HL-60 (cell line): Measurements from ENCODE around the gene LRRC8E.

Experiments
- DNase-seq, 2 experiments: peaks; one replicate each; pipeline ENCODE4 v3.0.0-alpha.2; 2010 to 2020; ENCODE audit warnings: low read depth in 1 of 2, low spot score in 1 of 2
- H3K27ac ChIP-seq: fragments of 250-450 bp; sonication (Bioruptor Pico); replicated peaks from 2 replicates; pipeline ENCODE4 v1.5.1; 2020; ENCODE audit warnings: mild to moderate bottlenecking, moderate library complexity
- H3K27me3 ChIP-seq: fragments of 250-450 bp; sonication (Bioruptor Pico); 2 replicates; pipeline ENCODE4 v1.5.1; 2021; ENCODE audit warnings: mild to moderate bottlenecking, moderate library complexity; ENCODE audit not compliant: insufficient read depth, poor library complexity, severe bottlenecking
- H3K4me3 ChIP-seq: replicated peaks from 2 replicates; pipeline ENCODE4 v1.5.1; 2011; ENCODE audit warnings: mild to moderate bottlenecking, control low read depth, low read length; ENCODE audit not compliant: insufficient read depth
- GABPA ChIP-seq: IDR thresholded peaks from 2 replicates; pipeline ENCODE4 v1.6.1; 2012; ENCODE audit warnings: low read depth
- POLR2AphosphoS5 ChIP-seq: IDR thresholded peaks from 2 replicates; pipeline ENCODE4 v1.6.1; 2012; ENCODE audit warnings: low read depth
- SPI1 ChIP-seq: IDR thresholded peaks from 2 replicates; pipeline ENCODE4 v1.6.1; 2012; ENCODE audit warnings: low read depth, mild to moderate bottlenecking, borderline replicate concordance
- TF ChIP-seq, protein P1 (sequence below): IDR thresholded peaks from 2 replicates; pipeline ENCODE4 v1.6.1; 2012; ENCODE audit warnings: low read depth; ENCODE audit not compliant: insufficient replicate concordance
- TF ChIP-seq, protein P2 (sequence below): IDR thresholded peaks from one replicate; pipeline ENCODE4 v1.5.1; 2011; ENCODE audit warnings: low read length, control low read depth, inconsistent platforms; ENCODE audit not compliant: insufficient read depth

Gene LRRC8E

GRCh38 chr19:7912144-7912696, 23.9 kb downstream of the LRRC8E start:
- no peak overlapping the region for H3K27ac ChIP-seq
- H3K4me3 ChIP-seq = no peak overlapping the region
- H3K27me3 ChIP-seq = peaks cover 3% of the 10 kb centered on the region
- DNase-seq = no peak
- TF ChIP-seq, protein P1, sequence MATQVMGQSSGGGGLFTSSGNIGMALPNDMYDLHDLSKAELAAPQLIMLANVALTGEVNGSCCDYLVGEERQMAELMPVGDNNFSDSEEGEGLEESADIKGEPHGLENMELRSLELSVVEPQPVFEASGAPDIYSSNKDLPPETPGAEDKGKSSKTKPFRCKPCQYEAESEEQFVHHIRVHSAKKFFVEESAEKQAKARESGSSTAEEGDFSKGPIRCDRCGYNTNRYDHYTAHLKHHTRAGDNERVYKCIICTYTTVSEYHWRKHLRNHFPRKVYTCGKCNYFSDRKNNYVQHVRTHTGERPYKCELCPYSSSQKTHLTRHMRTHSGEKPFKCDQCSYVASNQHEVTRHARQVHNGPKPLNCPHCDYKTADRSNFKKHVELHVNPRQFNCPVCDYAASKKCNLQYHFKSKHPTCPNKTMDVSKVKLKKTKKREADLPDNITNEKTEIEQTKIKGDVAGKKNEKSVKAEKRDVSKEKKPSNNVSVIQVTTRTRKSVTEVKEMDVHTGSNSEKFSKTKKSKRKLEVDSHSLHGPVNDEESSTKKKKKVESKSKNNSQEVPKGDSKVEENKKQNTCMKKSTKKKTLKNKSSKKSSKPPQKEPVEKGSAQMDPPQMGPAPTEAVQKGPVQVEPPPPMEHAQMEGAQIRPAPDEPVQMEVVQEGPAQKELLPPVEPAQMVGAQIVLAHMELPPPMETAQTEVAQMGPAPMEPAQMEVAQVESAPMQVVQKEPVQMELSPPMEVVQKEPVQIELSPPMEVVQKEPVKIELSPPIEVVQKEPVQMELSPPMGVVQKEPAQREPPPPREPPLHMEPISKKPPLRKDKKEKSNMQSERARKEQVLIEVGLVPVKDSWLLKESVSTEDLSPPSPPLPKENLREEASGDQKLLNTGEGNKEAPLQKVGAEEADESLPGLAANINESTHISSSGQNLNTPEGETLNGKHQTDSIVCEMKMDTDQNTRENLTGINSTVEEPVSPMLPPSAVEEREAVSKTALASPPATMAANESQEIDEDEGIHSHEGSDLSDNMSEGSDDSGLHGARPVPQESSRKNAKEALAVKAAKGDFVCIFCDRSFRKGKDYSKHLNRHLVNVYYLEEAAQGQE = no peak
- TF ChIP-seq GABPA = no peak
- no peak for TF ChIP-seq SPI1
- TF ChIP-seq POLR2AphosphoS5 = no peak
- TF ChIP-seq, protein P2, sequence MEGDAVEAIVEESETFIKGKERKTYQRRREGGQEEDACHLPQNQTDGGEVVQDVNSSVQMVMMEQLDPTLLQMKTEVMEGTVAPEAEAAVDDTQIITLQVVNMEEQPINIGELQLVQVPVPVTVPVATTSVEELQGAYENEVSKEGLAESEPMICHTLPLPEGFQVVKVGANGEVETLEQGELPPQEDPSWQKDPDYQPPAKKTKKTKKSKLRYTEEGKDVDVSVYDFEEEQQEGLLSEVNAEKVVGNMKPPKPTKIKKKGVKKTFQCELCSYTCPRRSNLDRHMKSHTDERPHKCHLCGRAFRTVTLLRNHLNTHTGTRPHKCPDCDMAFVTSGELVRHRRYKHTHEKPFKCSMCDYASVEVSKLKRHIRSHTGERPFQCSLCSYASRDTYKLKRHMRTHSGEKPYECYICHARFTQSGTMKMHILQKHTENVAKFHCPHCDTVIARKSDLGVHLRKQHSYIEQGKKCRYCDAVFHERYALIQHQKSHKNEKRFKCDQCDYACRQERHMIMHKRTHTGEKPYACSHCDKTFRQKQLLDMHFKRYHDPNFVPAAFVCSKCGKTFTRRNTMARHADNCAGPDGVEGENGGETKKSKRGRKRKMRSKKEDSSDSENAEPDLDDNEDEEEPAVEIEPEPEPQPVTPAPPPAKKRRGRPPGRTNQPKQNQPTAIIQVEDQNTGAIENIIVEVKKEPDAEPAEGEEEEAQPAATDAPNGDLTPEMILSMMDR = no peak

GRCh38 chr19:7912697-7913564, 24.6 kb downstream of the LRRC8E start:
- TF ChIP-seq GABPA (no peak), POLR2AphosphoS5 (no peak), SPI1 (no peak)
- TF ChIP-seq, protein P1 = no peak
- TF ChIP-seq, protein P2 = no peak
- Histone ChIP-seq H3K27ac (no peak overlapping the region), H3K27me3 (peaks cover 3% of the 10 kb centered on the region)

DNA sequence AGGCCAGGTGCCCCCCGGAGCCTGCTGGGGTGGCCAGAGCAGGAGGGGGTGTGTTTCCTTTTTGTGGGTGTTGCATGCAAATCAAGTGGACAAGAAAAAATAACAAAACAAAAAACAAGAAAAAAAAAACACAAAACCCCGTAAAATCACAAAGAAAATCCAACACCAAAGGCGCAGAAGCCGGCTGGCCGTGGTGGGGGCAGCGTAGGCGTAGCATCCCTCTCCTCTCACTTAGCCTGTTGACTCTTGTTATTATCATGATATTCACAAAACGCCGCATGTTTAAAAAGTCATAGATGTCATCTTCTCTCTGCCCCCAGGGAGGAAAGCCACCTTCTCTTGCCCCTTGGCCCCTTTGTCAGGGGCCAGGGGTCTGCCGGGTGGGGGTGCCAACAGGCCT, 25.3 kb downstream of the LRRC8E start:
- Histone ChIP-seq H3K27ac (no peak overlapping the region), H3K27me3 (peaks cover 3% of the 10 kb centered on the region), H3K4me3 (no peak overlapping the region)
- TF ChIP-seq, protein P1 = no peak
- TF ChIP-seq POLR2AphosphoS5 (no peak), SPI1 (no peak)
- DNase-seq = no peak

More at GRCh38 chr19:7912697-7913564, 24.6 kb downstream of the LRRC8E start:
- no peak for DNase-seq
- H3K4me3 ChIP-seq = no peak overlapping the region
